HFFc6 (cell line): ENCODE data around the gene ADAM12. TPM values are rescaled to one million over a fixed set of nuclear protein-coding genes. Genes with fewer than 3 reads are reported as not detected.

Experiments used
- DNase-seq: peaks from one replicate; pipeline ENCODE4 v3.0.0-alpha.2; 2018
- H3K27ac Mint-ChIP-seq: 2 replicates; pipeline ENCODE4 v1.8.0; 2020; ENCODE audit warnings: mild to moderate bottlenecking, mixed read lengths
- H3K27me3 Mint-ChIP-seq: 2 replicates; pipeline ENCODE4 v1.8.0; 2021; ENCODE audit warnings: mild to moderate bottlenecking, moderate library complexity, mixed read lengths; ENCODE audit not compliant: insufficient read depth
- H3K36me3 Mint-ChIP-seq: 2 replicates; pipeline ENCODE4 v1.8.0; 2021; ENCODE audit warnings: low read depth, mixed read lengths
- H3K4me1 Mint-ChIP-seq: 2 replicates; pipeline ENCODE4 v1.8.0; 2020; ENCODE audit warnings: low read depth, mixed read lengths
- H3K4me3 Mint-ChIP-seq: 2 replicates; pipeline ENCODE4 v1.8.0; 2020; ENCODE audit warnings: mild to moderate bottlenecking, moderate library complexity, mixed read lengths
- H3K9me3 Mint-ChIP-seq: 2 replicates; pipeline ENCODE4 v1.8.0; 2020; ENCODE audit warnings: mild to moderate bottlenecking, mixed read lengths
- CTCF ChIP-seq: fragments of 200-600 bp; sonication (generic); IDR thresholded peaks from 2 replicates; pipeline ENCODE4 v1.5.0; 2021; ENCODE audit warnings: antibody characterized with exemption, mild to moderate bottlenecking
- total RNA-seq, 6 experiments: library from RNA; stranded (reverse); fragmentation: NEBNext Ultra II Directional; extraction: Animal tissue kit (Norgen Biotek cat#: 25700); gene quantifications; 2 replicates in 1 of 6; 3 replicates in 5 of 6; pipeline ENCODE4 v1.2.3, GENCODE V29; 2021

The ADAM12 gene
- total RNA-seq, 6 experiments from 2014 or later = 7.5 to 12.5 (median 11.5) TPM

GRCh38 chr10:126203746-126204145 lies 184.5 kb downstream of the ADAM12 start:
- Mint-ChIP-seq H3K4me3 (no peak overlapping the region), H3K36me3 (peaks cover 15% of the 10 kb centered on the region), H3K9me3 (peaks cover 3% of the 10 kb centered on the region; the same call in 1 of the 2 replicates), H3K27ac (no peak overlapping the region), H3K4me1 (peaks cover 81% of the 10 kb centered on the region), H3K27me3 (peaks cover 5% of the 10 kb centered on the region)
- no peak for TF ChIP-seq CTCF
- no peak for DNase-seq

GRCh38 chr10:126201603-126202002 lies 186.7 kb downstream of the ADAM12 start:
- peaks cover 79% of the 10 kb centered on the region for H3K4me1 Mint-ChIP-seq
- TF ChIP-seq CTCF = no peak
- H3K27ac Mint-ChIP-seq = no peak overlapping the region

GRCh38 chr10:126199221-126199998 lies 188.9 kb downstream of the ADAM12 start:
- peak overlapping the region; percentile 68 for H3K4me3 Mint-ChIP-seq
- peaks cover 8% of the 10 kb centered on the region for H3K27me3 Mint-ChIP-seq
- peaks cover 3% of the 10 kb centered on the region; the same call in 1 of the 2 replicates for H3K9me3 Mint-ChIP-seq
- H3K27ac Mint-ChIP-seq = peak overlapping the region; percentile 85
- peaks cover 11% of the 10 kb centered on the region for H3K36me3 Mint-ChIP-seq
- DNase-seq = peak; percentile 87
- no peak for TF ChIP-seq CTCF
- H3K4me1 Mint-ChIP-seq = peaks cover 58% of the 10 kb centered on the region

More at GRCh38 chr10:126201603-126202002, 186.7 kb downstream of the ADAM12 start:
- no peak overlapping the region for H3K4me3 Mint-ChIP-seq
- peaks cover 7% of the 10 kb centered on the region for H3K27me3 Mint-ChIP-seq
- H3K9me3 Mint-ChIP-seq = peaks cover 3% of the 10 kb centered on the region; the same call in 1 of the 2 replicates
- H3K36me3 Mint-ChIP-seq = peaks cover 11% of the 10 kb centered on the region
- DNase-seq = no peak

- peaks cover 8% of the 10 kb centered on the region for H3K27me3 Mint-ChIP-seq
- no peak for TF ChIP-seq CTCF
- H3K27ac Mint-ChIP-seq = peak overlapping the region; percentile 85
- H3K36me3 Mint-ChIP-seq = peaks cover 11% of the 10 kb centered on the region
- DNase-seq = no peak
- peak overlapping the region; percentile 68; the same call in 1 of the 2 replicates for H3K4me3 Mint-ChIP-seq
- H3K9me3 Mint-ChIP-seq = peaks cover 3% of the 10 kb centered on the region; the same call in 1 of the 2 replicates
- peaks cover 57% of the 10 kb centered on the region for H3K4me1 Mint-ChIP-seq
Measured at GRCh38 chr10:126198681-126199080, 189.6 kb downstream of the ADAM12 start.

- TF ChIP-seq CTCF = no peak
- Mint-ChIP-seq H3K4me3 (no peak overlapping the region), H3K27me3 (peaks cover 11% of the 10 kb centered on the region), H3K4me1 (peaks cover 50% of the 10 kb centered on the region), H3K9me3 (peaks cover 3% of the 10 kb centered on the region; the same call in 1 of the 2 replicates), H3K27ac (no peak overlapping the region), H3K36me3 (peaks cover 11% of the 10 kb centered on the region)
- DNase-seq = no peak
Measured at GRCh38 chr10:126197036-126197543, 191.2 kb downstream of the ADAM12 start.
